ENCODE data around the gene PUS10.

DNA sequence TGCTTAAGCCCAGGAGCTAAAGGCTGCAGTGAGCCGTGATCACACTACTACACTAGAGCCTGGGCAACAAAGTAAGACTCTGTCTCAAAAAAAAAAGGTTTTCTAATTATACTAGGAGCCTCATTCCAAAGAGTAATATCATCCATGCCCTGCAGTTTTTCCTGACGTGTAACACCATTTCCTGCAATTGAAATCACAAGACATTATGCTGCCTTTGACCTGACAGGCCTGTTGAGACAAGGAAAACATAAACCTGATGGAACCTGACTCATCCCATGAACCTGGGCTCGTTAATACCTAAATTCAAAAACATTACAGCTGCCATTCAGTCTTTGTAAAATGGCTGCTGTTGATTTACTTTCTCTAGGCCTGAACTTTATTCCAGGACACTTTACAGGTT, 59.3 kb downstream of the PUS10 start:
- TF ChIP-seq, protein P1, sequence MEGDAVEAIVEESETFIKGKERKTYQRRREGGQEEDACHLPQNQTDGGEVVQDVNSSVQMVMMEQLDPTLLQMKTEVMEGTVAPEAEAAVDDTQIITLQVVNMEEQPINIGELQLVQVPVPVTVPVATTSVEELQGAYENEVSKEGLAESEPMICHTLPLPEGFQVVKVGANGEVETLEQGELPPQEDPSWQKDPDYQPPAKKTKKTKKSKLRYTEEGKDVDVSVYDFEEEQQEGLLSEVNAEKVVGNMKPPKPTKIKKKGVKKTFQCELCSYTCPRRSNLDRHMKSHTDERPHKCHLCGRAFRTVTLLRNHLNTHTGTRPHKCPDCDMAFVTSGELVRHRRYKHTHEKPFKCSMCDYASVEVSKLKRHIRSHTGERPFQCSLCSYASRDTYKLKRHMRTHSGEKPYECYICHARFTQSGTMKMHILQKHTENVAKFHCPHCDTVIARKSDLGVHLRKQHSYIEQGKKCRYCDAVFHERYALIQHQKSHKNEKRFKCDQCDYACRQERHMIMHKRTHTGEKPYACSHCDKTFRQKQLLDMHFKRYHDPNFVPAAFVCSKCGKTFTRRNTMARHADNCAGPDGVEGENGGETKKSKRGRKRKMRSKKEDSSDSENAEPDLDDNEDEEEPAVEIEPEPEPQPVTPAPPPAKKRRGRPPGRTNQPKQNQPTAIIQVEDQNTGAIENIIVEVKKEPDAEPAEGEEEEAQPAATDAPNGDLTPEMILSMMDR (IDR thresholded peaks at IDR 0.05), result no peak
- TF ChIP-seq POLR2A (IDR thresholded peaks at IDR 0.05), result no peak
